UCSD-AML1 (cell line): ENCODE measurements around the gene CACNA1G.

ENCODE experiments used
- DNase-seq: peaks from one replicate; lab custom pipeline; 2025; ENCODE audit not compliant: unreplicated experiment; lab: John Stamatoyannopoulos, UW

The CACNA1G gene

GRCh38 chr17:50665838-50666237 is 105.3 kb downstream of the CACNA1G start:
- DNase-seq: no peak

GRCh38 chr17:50666316-50666715 is 105.8 kb downstream of the CACNA1G start:
- no peak for DNase-seq

- DNase-seq: no peak
These were observed 106.9 kb downstream of the CACNA1G start for GRCh38 chr17:50667259-50668024.

GRCh38 chr17:50668025-50668837 is 107.7 kb downstream of the CACNA1G start:
- peak; percentile 65 for DNase-seq

GRCh38 chr17:50668838-50669581 is 108.5 kb downstream of the CACNA1G start:
- DNase-seq: no peak

GRCh38 chr17:50672071-50672470 is 111.6 kb downstream of the CACNA1G start:
- no peak for DNase-seq

GRCh38 chr17:50672831-50673551 is 112.5 kb downstream of the CACNA1G start:
- no peak for DNase-seq

- DNase-seq: no peak
These were observed 114.7 kb downstream of the CACNA1G start for GRCh38 chr17:50675190-50675589.

- DNase-seq: no peak
These were observed 115.1 kb downstream of the CACNA1G start for GRCh38 chr17:50675627-50676026.

- no peak for DNase-seq
These were observed 115.8 kb downstream of the CACNA1G start for GRCh38 chr17:50676065-50676975.
